Karpas-422 (cell line): ENCODE results near the gene TMEM51. TPM values are rescaled to one million over a fixed set of nuclear protein-coding genes. Genes with fewer than 3 reads are reported as not detected.

ENCODE experiments used
- DNase-seq: peaks from one replicate; pipeline ENCODE4 v3.0.0-alpha.2; 2015
- H2AFZ ChIP-seq: fragments of 200-600 bp; sonication (generic); 2 replicates; pipeline ENCODE4 v1.6.1; 2014; ENCODE audit warnings: antibody characterized with exemption, low read length, mixed read lengths
- H3K27ac ChIP-seq: fragments of 200-600 bp; sonication (generic); 2 replicates; pipeline ENCODE4 v1.5.1; 2014; ENCODE audit warnings: mild to moderate bottlenecking, low read length, moderate library complexity
- H3K27me3 ChIP-seq: fragments of 200-600 bp; sonication (generic); 2 replicates; pipeline ENCODE4 v1.6.1; 2014; ENCODE audit warnings: low read length, mixed read lengths
- H3K36me3 ChIP-seq: fragments of 200-600 bp; sonication (generic); 2 replicates; pipeline ENCODE4 v1.6.1; 2014; ENCODE audit warnings: low read length, mixed read lengths; ENCODE audit not compliant: insufficient read depth
- H3K4me1 ChIP-seq: fragments of 200-600 bp; sonication (generic); 2 replicates; pipeline ENCODE4 v1.6.1; 2014; ENCODE audit warnings: mild to moderate bottlenecking, low read length, mixed read lengths
- H3K4me2 ChIP-seq: fragments of 200-600 bp; sonication (generic); 2 replicates; pipeline ENCODE4 v1.6.1; 2014; ENCODE audit warnings: low read length, low read depth, mild to moderate bottlenecking; ENCODE audit not compliant: poor library complexity, severe bottlenecking
- H3K4me3 ChIP-seq: fragments of 200-600 bp; sonication (generic); 2 replicates; pipeline ENCODE4 v1.5.1; 2014; ENCODE audit warnings: mild to moderate bottlenecking, antibody characterized with exemption, low read length, mixed read lengths
- H3K79me2 ChIP-seq: fragments of 200-600 bp; sonication (generic); 2 replicates; pipeline ENCODE4 v1.6.1; 2014; ENCODE audit warnings: mild to moderate bottlenecking, low read length, mixed read lengths
- H3K9ac ChIP-seq: fragments of 200-600 bp; sonication (generic); 2 replicates; pipeline ENCODE4 v1.6.0; 2014; ENCODE audit warnings: low read length
- H3K9me2 ChIP-seq: fragments of 200-600 bp; sonication (generic), shearing (Covaris generic); replicated peaks from 2 replicates; pipeline ENCODE4 v1.6.0; 2014; ENCODE audit warnings: mild to moderate bottlenecking, low read length, moderate library complexity; ENCODE audit not compliant: insufficient read depth
- H3K9me3 ChIP-seq: fragments of 300-700, 200-600 bp; sonication (generic); 2 replicates; pipeline ENCODE4 v1.6.1; 2014; ENCODE audit warnings: low read length, mixed read lengths
- H4K20me1 ChIP-seq: fragments of 200-600 bp; sonication (generic); 2 replicates; pipeline ENCODE4 v1.6.1; 2014; ENCODE audit warnings: mild to moderate bottlenecking, antibody characterized with exemption, low read length, low read depth; ENCODE audit not compliant: insufficient read depth
- total RNA-seq: library from RNA; depleted of rRNA; stranded (reverse); fragments of >200 nt; shearing (Covaris generic); gene quantifications from 2 replicates; pipeline ENCODE4 v1.2.3, GENCODE V29; 2014; ENCODE audit warnings: low replicate concordance

Gene TMEM51
- total RNA-seq, 1 experiment from 2014 or later: not detected

DNA sequence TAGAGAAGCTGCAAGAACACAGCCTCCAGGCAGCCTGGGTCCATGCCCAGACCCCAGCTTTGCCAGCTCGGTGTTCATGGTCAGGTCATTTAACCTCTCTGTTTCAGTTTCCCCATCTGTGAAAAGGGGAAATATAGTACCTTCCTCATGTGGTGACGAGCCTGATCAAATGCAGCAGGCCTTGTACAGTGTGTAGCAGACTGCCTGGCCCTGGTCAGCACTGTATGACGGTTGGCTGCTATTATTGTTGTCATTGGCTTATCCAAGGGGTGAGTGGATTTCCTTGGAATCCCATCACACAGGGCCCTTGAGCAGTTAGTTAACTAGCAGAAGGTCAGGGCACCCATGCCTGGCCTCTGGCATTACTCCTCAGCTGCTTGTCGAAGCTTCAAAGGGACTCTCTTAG is 6.6 kb upstream of the TMEM51 start:
- H3K9me2 ChIP-seq: no peaks in the 10 kb centered on the region
- H3K4me2 ChIP-seq: no peak overlapping the region
- no peak overlapping the region for H3K27ac ChIP-seq
- no peaks in the 10 kb centered on the region for H3K9me3 ChIP-seq
- H3K27me3 ChIP-seq: no peaks in the 10 kb centered on the region
- H4K20me1 ChIP-seq: no peaks in the 10 kb centered on the region
- no peak overlapping the region for H3K4me3 ChIP-seq
- H3K4me1 ChIP-seq: no peaks in the 10 kb centered on the region
- H2AFZ ChIP-seq: no peak overlapping the region
- no peak for DNase-seq
- H3K9ac ChIP-seq: no peak overlapping the region
- no peaks in the 10 kb centered on the region for H3K79me2 ChIP-seq
- H3K36me3 ChIP-seq: no peaks in the 10 kb centered on the region

DNA sequence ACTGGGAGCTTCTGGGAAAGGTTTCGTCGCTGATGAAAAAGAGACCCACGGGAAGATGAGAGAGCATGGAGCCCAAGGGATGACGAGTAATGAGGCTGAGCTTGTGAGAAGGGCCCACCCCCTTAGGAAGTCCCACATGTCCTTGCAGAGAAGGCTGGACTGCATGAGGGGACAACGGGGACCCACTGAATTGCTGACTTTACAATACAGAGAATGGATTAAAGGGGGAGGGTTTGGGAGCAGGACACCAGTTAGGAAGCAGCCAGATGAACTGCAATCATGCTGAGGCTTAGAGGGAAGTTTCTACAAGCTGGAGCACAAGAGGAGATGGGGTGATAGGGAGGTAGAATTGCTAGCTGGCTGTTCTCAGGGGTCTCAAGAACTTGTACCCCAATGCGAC is 5.5 kb upstream of the TMEM51 start:
- no peaks in the 10 kb centered on the region for H3K27me3 ChIP-seq
- H3K4me2 ChIP-seq: no peak overlapping the region
- H3K4me1 ChIP-seq: no peaks in the 10 kb centered on the region
- H3K9ac ChIP-seq: no peak overlapping the region
- no peaks in the 10 kb centered on the region for H4K20me1 ChIP-seq
- no peak overlapping the region for H3K4me3 ChIP-seq
- no peak for DNase-seq
- no peaks in the 10 kb centered on the region for H3K36me3 ChIP-seq
- no peak overlapping the region for H2AFZ ChIP-seq
- no peaks in the 10 kb centered on the region for H3K79me2 ChIP-seq
- H3K9me2 ChIP-seq: no peaks in the 10 kb centered on the region
- no peak overlapping the region for H3K27ac ChIP-seq
- no peaks in the 10 kb centered on the region for H3K9me3 ChIP-seq

DNA sequence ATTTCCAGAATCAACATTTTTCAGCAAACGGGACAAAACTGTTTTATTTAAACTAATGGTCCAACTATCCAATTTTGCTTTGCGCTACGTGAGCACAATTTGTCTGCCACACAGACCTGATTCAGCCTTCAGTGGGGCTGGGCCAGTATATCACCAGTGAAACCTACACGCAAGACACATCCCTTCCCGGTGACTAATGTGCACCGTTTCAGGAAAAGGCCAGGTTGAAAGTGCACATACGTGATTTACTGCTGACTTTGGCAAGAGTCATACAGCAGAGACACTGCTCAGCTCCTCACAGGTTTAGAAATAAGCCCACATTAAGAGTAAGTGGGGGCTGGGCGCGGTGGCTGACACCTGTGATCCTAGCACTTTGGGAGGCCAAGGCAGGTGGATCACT is 5.1 kb upstream of the TMEM51 start:
- Histone ChIP-seq H3K9me2 (no peaks in the 10 kb centered on the region), H3K9ac (no peak overlapping the region), H3K4me2 (no peak overlapping the region), H3K27ac (no peak overlapping the region), H2AFZ (no peak overlapping the region), H3K9me3 (no peaks in the 10 kb centered on the region), H4K20me1 (no peaks in the 10 kb centered on the region), H3K4me1 (no peaks in the 10 kb centered on the region), H3K79me2 (no peaks in the 10 kb centered on the region), H3K4me3 (no peak overlapping the region), H3K36me3 (no peaks in the 10 kb centered on the region), H3K27me3 (no peaks in the 10 kb centered on the region)
- DNase-seq: no peak

DNA sequence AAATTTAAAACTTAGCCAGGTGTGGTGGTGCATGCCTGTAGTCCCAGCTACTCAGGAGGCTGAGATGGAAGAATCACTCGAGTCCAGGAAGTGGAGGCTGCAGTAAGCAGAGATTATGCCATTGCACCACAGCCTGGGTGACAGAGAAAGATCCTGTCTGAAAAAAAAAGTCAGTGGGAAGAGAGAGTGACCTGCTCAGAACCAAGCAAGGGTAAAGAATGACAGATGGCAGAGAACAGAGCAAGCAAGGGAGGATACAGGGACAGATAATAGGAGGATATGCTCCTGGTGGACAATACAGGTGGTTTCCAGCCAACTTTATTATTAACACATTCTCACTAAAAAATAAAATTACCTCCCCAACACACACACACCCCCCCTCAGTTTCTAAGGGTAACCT is 4.6 kb upstream of the TMEM51 start:
- H3K9ac ChIP-seq: no peak overlapping the region
- H3K36me3 ChIP-seq: no peaks in the 10 kb centered on the region
- no peaks in the 10 kb centered on the region for H3K9me2 ChIP-seq
- no peak for DNase-seq
- H3K79me2 ChIP-seq: no peaks in the 10 kb centered on the region
- no peak overlapping the region for H2AFZ ChIP-seq
- H3K27me3 ChIP-seq: no peaks in the 10 kb centered on the region
- H3K27ac ChIP-seq: no peak overlapping the region
- H3K9me3 ChIP-seq: no peaks in the 10 kb centered on the region
- H3K4me3 ChIP-seq: no peak overlapping the region
- H3K4me1 ChIP-seq: no peaks in the 10 kb centered on the region
- no peaks in the 10 kb centered on the region for H4K20me1 ChIP-seq
- no peak overlapping the region for H3K4me2 ChIP-seq

DNA sequence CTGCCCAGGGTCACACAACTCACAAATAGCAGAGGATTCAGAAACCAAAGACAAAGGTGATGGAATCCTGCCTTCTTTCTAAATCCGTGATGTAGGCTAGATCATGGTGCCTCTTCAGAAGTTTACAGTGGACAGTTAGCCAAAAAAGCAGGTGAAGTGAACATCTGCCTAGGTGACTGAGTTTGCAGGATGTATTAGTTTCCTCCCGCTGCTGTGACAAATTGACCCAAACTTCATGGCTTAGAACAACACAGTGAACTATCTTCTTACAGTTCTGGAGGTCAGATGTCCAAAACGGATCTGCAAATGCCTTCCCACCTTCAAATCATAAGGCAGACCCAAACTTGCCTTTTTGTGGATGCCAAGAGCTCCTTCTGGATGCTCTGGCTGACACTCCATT is 3.2 kb upstream of the TMEM51 start:
- DNase-seq: no peak
- H3K27me3 ChIP-seq: no peaks in the 10 kb centered on the region
- H3K4me2 ChIP-seq: no peak overlapping the region
- H4K20me1 ChIP-seq: no peaks in the 10 kb centered on the region
- no peaks in the 10 kb centered on the region for H3K9me2 ChIP-seq
- no peaks in the 10 kb centered on the region for H3K36me3 ChIP-seq
- no peaks in the 10 kb centered on the region for H3K4me1 ChIP-seq
- H3K9ac ChIP-seq: no peak overlapping the region
- no peaks in the 10 kb centered on the region for H3K79me2 ChIP-seq
- H3K9me3 ChIP-seq: no peaks in the 10 kb centered on the region
- no peak overlapping the region for H3K27ac ChIP-seq
- no peak overlapping the region for H3K4me3 ChIP-seq
- H2AFZ ChIP-seq: no peak overlapping the region

DNA sequence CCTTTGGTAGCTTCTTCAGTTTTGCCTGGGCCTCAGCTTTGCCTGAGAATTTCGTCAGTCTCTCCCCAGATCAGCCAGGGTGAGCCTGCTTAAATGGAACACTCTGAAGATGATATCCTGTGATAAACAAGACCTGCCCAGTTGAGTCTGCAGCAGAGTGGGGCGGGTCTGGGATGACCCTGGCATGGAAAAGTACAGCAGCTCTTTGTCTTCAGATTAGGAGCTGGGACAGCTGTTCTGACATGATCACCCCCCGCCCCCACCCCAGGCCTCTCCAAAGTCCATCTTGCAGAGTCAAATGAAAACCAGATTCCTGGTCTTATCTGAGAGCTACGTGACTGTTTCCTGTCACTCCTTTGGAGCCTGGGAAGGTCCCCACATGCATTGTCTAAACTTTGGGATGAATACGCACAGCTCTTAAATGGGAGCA is 2.2 kb upstream of the TMEM51 start:
- Histone ChIP-seq H3K4me3 (no peak overlapping the region), H3K27me3 (no peaks in the 10 kb centered on the region)

DNA sequence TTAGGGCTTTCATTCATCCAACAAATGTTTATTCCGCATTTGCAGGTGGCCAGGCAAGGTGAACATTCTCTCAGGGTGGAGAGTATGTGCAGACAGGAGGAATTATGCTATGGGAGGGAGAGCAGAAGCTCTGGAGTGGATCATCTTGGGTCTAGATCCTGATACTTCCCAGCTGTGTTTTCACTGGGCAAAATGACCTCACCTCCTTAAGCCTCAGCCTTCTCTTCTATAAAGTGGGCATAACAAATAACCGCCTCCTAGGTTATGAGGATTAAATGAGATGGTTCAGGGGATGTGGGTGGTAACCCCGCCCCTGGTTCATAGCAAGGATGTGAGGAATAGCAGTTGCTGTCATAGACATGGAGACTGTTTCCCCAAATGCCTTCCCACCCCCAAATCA is 1.7 kb upstream of the TMEM51 start:
- no peaks in the 10 kb centered on the region for H3K79me2 ChIP-seq
- H3K4me3 ChIP-seq: no peak overlapping the region
- H3K36me3 ChIP-seq: no peaks in the 10 kb centered on the region
- DNase-seq: no peak
- H3K27me3 ChIP-seq: no peaks in the 10 kb centered on the region
- H3K4me1 ChIP-seq: no peaks in the 10 kb centered on the region
- no peaks in the 10 kb centered on the region for H4K20me1 ChIP-seq
- H3K4me2 ChIP-seq: no peak overlapping the region
- H3K27ac ChIP-seq: no peak overlapping the region
- no peaks in the 10 kb centered on the region for H3K9me3 ChIP-seq
- no peaks in the 10 kb centered on the region for H3K9me2 ChIP-seq
- H2AFZ ChIP-seq: no peak overlapping the region
- no peak overlapping the region for H3K9ac ChIP-seq

More for the DNA sequence above, 2.2 kb upstream of the TMEM51 start:
- no peaks in the 10 kb centered on the region for H3K4me1 ChIP-seq
- H3K27ac ChIP-seq: no peak overlapping the region
- no peaks in the 10 kb centered on the region for H3K9me2 ChIP-seq
- H3K9me3 ChIP-seq: no peaks in the 10 kb centered on the region
- no peak for DNase-seq
- H2AFZ ChIP-seq: no peak overlapping the region
- H3K4me2 ChIP-seq: no peak overlapping the region
- H3K36me3 ChIP-seq: no peaks in the 10 kb centered on the region
- no peaks in the 10 kb centered on the region for H4K20me1 ChIP-seq
- H3K9ac ChIP-seq: no peak overlapping the region
- H3K79me2 ChIP-seq: no peaks in the 10 kb centered on the region

DNA sequence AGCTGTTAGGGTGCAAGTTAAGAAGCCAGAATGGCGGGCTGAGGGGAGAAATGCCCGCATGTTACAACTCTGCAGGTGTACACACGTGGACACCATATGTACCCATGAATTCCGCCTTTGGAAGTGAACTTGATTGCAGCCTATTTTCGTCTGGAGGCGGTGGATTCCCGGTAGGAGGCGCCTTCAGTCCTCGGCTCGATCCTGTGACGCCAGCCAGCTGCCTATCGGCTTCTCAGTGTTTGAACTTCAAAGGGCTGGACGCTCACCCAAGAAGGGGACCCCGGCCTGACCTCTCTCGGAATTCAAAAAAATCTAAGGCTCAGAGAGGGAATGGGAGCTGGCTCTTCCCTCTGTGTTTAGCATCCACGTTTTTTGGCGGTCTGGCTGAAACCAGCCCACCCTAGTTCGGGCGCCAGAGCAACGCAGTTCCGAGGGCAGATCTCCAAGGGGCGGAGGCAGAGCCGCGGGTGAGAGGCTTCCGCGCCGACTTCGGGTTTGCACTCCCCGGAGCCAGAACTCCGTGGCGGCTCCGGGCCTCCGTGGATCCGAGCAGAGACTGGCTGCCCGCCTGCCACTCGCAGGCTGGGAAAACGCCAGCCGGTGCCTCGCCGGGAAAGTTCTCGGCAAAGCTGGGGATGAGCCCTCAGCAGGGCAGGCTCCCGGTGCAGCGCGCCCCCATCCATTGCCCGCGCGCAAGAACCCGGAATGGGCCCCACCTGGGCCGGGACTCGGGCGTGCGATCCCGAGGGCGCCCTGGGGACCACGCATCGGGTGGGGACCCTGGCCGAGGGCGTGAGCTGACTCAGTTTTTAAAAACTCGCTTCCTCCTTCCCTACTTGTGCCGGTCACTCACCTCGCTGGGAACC is 996 bp upstream of the TMEM51 start:
- H3K9me3 ChIP-seq: no peaks in the 10 kb centered on the region
- no peak overlapping the region for H3K4me3 ChIP-seq
- H3K4me2 ChIP-seq: no peak overlapping the region
- no peak for DNase-seq
- no peak overlapping the region for H3K9ac ChIP-seq
- no peaks in the 10 kb centered on the region for H4K20me1 ChIP-seq
- no peaks in the 10 kb centered on the region for H3K36me3 ChIP-seq
- no peak overlapping the region for H3K27ac ChIP-seq
- no peaks in the 10 kb centered on the region for H3K9me2 ChIP-seq
- no peaks in the 10 kb centered on the region for H3K79me2 ChIP-seq
- no peak overlapping the region for H2AFZ ChIP-seq
- H3K4me1 ChIP-seq: no peaks in the 10 kb centered on the region
- no peaks in the 10 kb centered on the region for H3K27me3 ChIP-seq
